G401.6 (cell line): ENCODE results near the gene CDON.

Experiments
- FAIRE-seq: peaks from 2 replicates; lab custom pipeline; 2012; peaks lifted over from hg19 to GRCh38; lab: Jason Lieb, UNC

The CDON gene

GRCh38 chr11:126082251-126083109 lies 19.8 kb upstream of the CDON start:
- no peak for FAIRE-seq

- no peak for FAIRE-seq
Observed at GRCh38 chr11:126081915-126082250, 19.2 kb upstream of the CDON start.

GRCh38 chr11:126080161-126080941 lies 17.7 kb upstream of the CDON start:
- FAIRE-seq = no peak

- no peak for FAIRE-seq
Observed at GRCh38 chr11:126079621-126080124, 17.0 kb upstream of the CDON start.

GRCh38 chr11:126076641-126077040 lies 14.0 kb upstream of the CDON start:
- no peak for FAIRE-seq

- FAIRE-seq = no peak
Observed at GRCh38 chr11:126072801-126073594, 10.3 kb upstream of the CDON start.

- FAIRE-seq = no peak
Observed at GRCh38 chr11:126072141-126072741, 9.6 kb upstream of the CDON start.

- no peak for FAIRE-seq
Observed at GRCh38 chr11:126063507-126063852, 814 bp upstream of the CDON start.

GRCh38 chr11:126061707-126062678 lies 673 bp downstream of the CDON start:
- FAIRE-seq = no peak

GRCh38 chr11:126060757-126061171 lies 1.9 kb downstream of the CDON start:
- FAIRE-seq = no peak

GRCh38 chr11:126059238-126059781 lies 3.4 kb downstream of the CDON start:
- FAIRE-seq = no peak

GRCh38 chr11:126058105-126058874 lies 4.4 kb downstream of the CDON start:
- no peak for FAIRE-seq

GRCh38 chr11:126054882-126055281 lies 7.8 kb downstream of the CDON start:
- FAIRE-seq = no peak

GRCh38 chr11:126054408-126054807 lies 8.3 kb downstream of the CDON start:
- no peak for FAIRE-seq

GRCh38 chr11:126053415-126054286 lies 9.0 kb downstream of the CDON start:
- no peak for FAIRE-seq

GRCh38 chr11:126051117-126051516 lies 11.5 kb downstream of the CDON start:
- FAIRE-seq = no peak

- FAIRE-seq = no peak
Observed at GRCh38 chr11:126049159-126049558, 13.5 kb downstream of the CDON start.

- no peak for FAIRE-seq
Observed at GRCh38 chr11:126048197-126048596, 14.5 kb downstream of the CDON start.
